Neural cell (in vitro differentiated cells): Measurements from ENCODE around the gene CH25H.
"Not testable (repeated sequence)": the region's sequence is repeated elsewhere in the genome, so short reads cannot be mapped to it uniquely, and the experiment has no call there.

Experiments
- CTCF ChIP-seq: fragments of 450-650 bp; IDR thresholded peaks from 2 replicates; pipeline ENCODE4 v1.5.1; 2014; ENCODE audit warnings: antibody characterized with exemption, mild to moderate bottlenecking, moderate library complexity; ENCODE audit not compliant: poor library complexity, severe bottlenecking
- EP300 ChIP-seq: fragments of 450-650 bp; conservative IDR thresholded peaks from 2 replicates; pipeline ENCODE4 v1.6.1; 2014; ENCODE audit warnings: antibody characterized with exemption, mild to moderate bottlenecking, moderate library complexity; ENCODE audit not compliant: poor library complexity, severe bottlenecking
- EZH2 ChIP-seq: fragments of 200-600, 300-800 bp; shearing (Covaris generic), sonication (generic); IDR thresholded peaks from 2 replicates; pipeline ENCODE4 v1.6.1; 2014; ENCODE audit warnings: antibody characterized with exemption, low read length, borderline replicate concordance, mild to moderate bottlenecking; ENCODE audit not compliant: insufficient read depth, poor library complexity, severe bottlenecking
- POLR2AphosphoS5 ChIP-seq: IDR thresholded peaks from 2 replicates; pipeline ENCODE4 v1.6.1; 2012
- RAD21 ChIP-seq: fragments of 450-650 bp; conservative IDR thresholded peaks from 2 replicates; pipeline ENCODE4 v1.6.1; 2014; ENCODE audit warnings: antibody characterized with exemption, mild to moderate bottlenecking, moderate library complexity
- REST ChIP-seq: IDR thresholded peaks from 2 replicates; pipeline ENCODE4 v1.6.1; 2012; ENCODE audit warnings: borderline replicate concordance
- TAF1 ChIP-seq: IDR thresholded peaks from 2 replicates; pipeline ENCODE4 v1.6.1; 2012; ENCODE audit warnings: low read depth

- TF ChIP-seq EP300, CTCF, RAD21, EZH2, REST, POLR2AphosphoS5, TAF1: not testable (repeated sequence)
Measured at GRCh38 chr10:89191301-89191700, 15.8 kb downstream of the CH25H start.
